ENCODE measurements around the gene CLCN5.

Gene CLCN5

DNA sequence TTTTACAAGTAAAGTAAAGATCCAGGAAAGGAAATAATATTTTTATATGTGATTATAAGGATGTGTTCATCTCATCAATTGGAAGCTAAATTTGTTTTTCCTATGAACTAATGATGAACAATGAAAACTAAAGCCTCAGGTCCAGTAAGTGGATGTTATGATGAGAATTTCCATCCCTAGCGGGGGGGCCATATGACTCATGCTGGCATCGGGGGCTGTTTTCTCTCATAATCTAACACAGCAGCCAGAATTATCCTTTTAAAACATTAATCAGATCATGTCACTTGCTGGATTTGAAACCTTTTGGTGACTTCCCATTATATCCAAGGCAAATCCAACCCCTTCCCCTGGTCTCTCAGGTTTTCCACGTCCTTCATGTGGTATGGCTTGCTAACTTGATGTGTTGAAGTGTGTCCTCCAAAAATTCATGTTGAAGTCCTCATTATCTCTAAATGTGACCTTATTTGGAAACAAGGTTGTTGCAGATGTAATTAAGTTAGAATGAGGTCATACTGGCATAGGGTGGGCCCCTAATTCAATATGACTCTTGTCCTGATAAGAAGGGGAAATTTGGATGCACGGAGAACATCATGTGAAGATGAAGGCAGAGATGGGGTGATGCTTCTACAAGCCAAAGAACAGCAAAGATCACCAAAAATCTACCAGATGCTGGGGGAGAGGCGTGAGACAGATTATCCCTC lies 181.6 kb downstream of the CLCN5 start:
- no peak for DNase-seq (ENCODE audit: low read depth)
- no peak overlapping the region for H3K4me3 ChIP-seq (ENCODE audit: low read depth, low read length)
- no peak for TF ChIP-seq CTCF (IDR thresholded peaks at IDR 0.05; ENCODE audit: control insufficient read depth, extremely low read depth, insufficient read depth)

- no peak overlapping the region for H3K4me3 ChIP-seq (ENCODE audit: low read depth, low read length)
- no peak for TF ChIP-seq CTCF (IDR thresholded peaks at IDR 0.05; ENCODE audit: control insufficient read depth, extremely low read depth, insufficient read depth)
- peak; percentile 2 for DNase-seq (ENCODE audit: low read depth)
Measured at GRCh38 chrX:50106051-50106675, 183.8 kb downstream of the CLCN5 start.

GRCh38 chrX:50107470-50107869 lies 185.1 kb downstream of the CLCN5 start:
- DNase-seq (ENCODE audit: low read depth): no peak
- TF ChIP-seq CTCF (IDR thresholded peaks at IDR 0.05; ENCODE audit: control insufficient read depth, extremely low read depth, insufficient read depth): no peak
- no peak overlapping the region for H3K4me3 ChIP-seq (ENCODE audit: low read depth, low read length)

- DNase-seq (ENCODE audit: low read depth): no peak
- H3K4me3 ChIP-seq (ENCODE audit: low read depth, low read length): no peak overlapping the region
- TF ChIP-seq CTCF (IDR thresholded peaks at IDR 0.05; ENCODE audit: control insufficient read depth, extremely low read depth, insufficient read depth): no peak
Measured at GRCh38 chrX:50108264-50108663, 185.9 kb downstream of the CLCN5 start.

GRCh38 chrX:50111742-50112141 lies 189.3 kb downstream of the CLCN5 start:
- peak; percentile 3 for DNase-seq (ENCODE audit: low read depth)
- H3K4me3 ChIP-seq (ENCODE audit: low read depth, low read length): no peak overlapping the region
- no peak for TF ChIP-seq CTCF (IDR thresholded peaks at IDR 0.05; ENCODE audit: control insufficient read depth, extremely low read depth, insufficient read depth)

- no peak for DNase-seq (ENCODE audit: low read depth)
- H3K4me3 ChIP-seq (ENCODE audit: low read depth, low read length): no peak overlapping the region
- TF ChIP-seq CTCF (IDR thresholded peaks at IDR 0.05; ENCODE audit: control insufficient read depth, extremely low read depth, insufficient read depth): no peak
Measured at GRCh38 chrX:50114113-50114512, 191.7 kb downstream of the CLCN5 start.

DNA sequence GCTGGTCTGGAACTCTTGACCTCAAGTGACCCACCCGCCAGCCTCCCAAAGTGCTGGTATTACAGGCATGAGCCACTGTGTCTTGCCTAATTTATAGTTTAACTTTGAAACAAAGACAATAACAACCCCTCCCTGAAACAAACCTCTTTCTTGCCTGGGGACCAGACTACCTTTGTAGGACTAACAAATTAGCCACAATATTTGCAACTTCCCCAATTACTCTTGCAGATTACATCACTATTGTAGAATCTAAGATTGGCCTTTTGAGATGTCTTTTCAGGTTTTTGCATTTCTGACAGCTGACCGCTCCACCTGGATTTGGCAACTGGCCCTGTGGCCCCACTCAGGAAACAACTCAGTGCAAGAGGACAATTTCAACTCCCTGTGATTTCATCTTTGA lies 193.6 kb downstream of the CLCN5 start:
- no peak for DNase-seq (ENCODE audit: low read depth)
- no peak for TF ChIP-seq CTCF (IDR thresholded peaks at IDR 0.05; ENCODE audit: control insufficient read depth, extremely low read depth, insufficient read depth)
- H3K4me3 ChIP-seq (ENCODE audit: low read depth, low read length): no peak overlapping the region
